ENCODE data around the gene USHBP1.

GRCh38 chr19:17306285-17306714, 41.8 kb upstream of the USHBP1 start:
- no peak for TF ChIP-seq POLR2AphosphoS5 (IDR thresholded peaks at IDR 0.05; ENCODE audit: borderline replicate concordance, low read depth, low read length)
- TF ChIP-seq FOXP2 (optimal IDR thresholded peaks at IDR 0.05; ENCODE audit: control extremely low read depth, extremely low read length, insufficient read depth), result no peak
- TF ChIP-seq EZH2 (IDR thresholded peaks at IDR 0.05), result no peak
